Endothelial cell (in vitro differentiated cells): Measurements from ENCODE around the gene SYNDIG1. TPM values are rescaled to one million over a fixed set of nuclear protein-coding genes. Genes with fewer than 3 reads are reported as not detected.

Experiments used
- DNase-seq: peaks from one replicate; pipeline ENCODE4 v3.0.0; 2021; ENCODE audit warnings: low spot score
- H3K27ac Mint-ChIP-seq: one replicate; pipeline ENCODE4 v1.8.0; 2021; ENCODE audit warnings: mixed read lengths, inconsistent platforms; ENCODE audit not compliant: unreplicated experiment
- H3K27me3 Mint-ChIP-seq: one replicate; pipeline ENCODE4 v1.8.0; 2021; ENCODE audit warnings: mild to moderate bottlenecking, moderate library complexity, mixed read lengths, inconsistent platforms; ENCODE audit not compliant: unreplicated experiment
- H3K36me3 Mint-ChIP-seq: one replicate; pipeline ENCODE4 v1.8.0; 2021; ENCODE audit warnings: mild to moderate bottlenecking, low read depth, mixed read lengths, inconsistent platforms; ENCODE audit not compliant: unreplicated experiment
- H3K4me1 Mint-ChIP-seq: one replicate; pipeline ENCODE4 v1.8.0; 2021; ENCODE audit warnings: mild to moderate bottlenecking, mixed read lengths, inconsistent platforms; ENCODE audit not compliant: unreplicated experiment
- H3K4me3 Mint-ChIP-seq: one replicate; pipeline ENCODE4 v1.8.0; 2021; ENCODE audit warnings: mild to moderate bottlenecking, mixed read lengths, inconsistent platforms; ENCODE audit not compliant: unreplicated experiment
- H3K9me3 Mint-ChIP-seq: one replicate; pipeline ENCODE4 v1.8.0; 2021; ENCODE audit warnings: mixed read lengths, inconsistent platforms; ENCODE audit not compliant: unreplicated experiment
- total RNA-seq: library from RNA; stranded (reverse); fragmentation: NEBNext Ultra II Directional; extraction: Animal tissue kit (Norgen Biotek cat#: 25700); gene quantifications from one replicate; pipeline ENCODE4 v1.2.1, GENCODE V29; 2021; ENCODE audit not compliant: unreplicated experiment
- TF ChIP-seq, protein P1 (sequence below): fragments of 200-600 bp; sonication (generic); IDR thresholded peaks from one replicate; pipeline ENCODE4 v1.5.0; 2021; ENCODE audit warnings: antibody characterized with exemption; ENCODE audit not compliant: unreplicated experiment

SYNDIG1 gene
- total RNA-seq, 1 donor from 2014 or later = 8.1 TPM

DNA sequence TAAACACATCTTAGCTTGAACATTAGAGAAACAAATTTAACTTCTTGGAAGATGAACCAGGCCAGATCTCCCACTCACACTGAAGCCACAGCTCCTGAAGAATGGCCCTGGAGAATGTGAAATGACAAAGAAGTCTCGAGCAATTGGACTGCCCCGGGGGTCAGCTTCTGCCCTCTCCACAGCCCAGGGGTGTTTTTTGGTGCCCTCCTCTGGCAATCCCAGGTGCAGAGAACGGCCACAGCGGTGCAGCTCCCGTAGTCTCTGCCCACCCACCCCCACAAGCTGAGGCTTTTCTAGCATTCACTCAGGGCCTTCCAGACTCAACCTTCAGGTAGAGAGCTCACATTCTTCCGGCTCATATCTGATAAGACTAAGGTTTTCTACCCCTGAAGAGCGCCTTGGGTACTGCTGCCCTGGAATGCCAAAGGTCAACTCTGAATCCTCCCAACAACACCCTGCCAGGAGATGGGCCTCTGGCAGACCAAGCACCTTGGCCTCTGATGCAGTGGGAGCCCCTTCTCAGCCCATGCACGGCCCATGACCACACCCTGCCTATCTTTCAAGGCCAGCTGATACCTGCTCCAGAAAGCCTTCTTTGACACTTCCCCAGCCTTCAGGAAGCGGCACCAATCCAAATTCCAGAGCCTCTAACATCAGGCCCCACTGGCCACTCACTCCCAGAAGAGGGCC, 208.3 kb downstream of the SYNDIG1 start:
- no peaks in the 10 kb centered on the region for H3K9me3 Mint-ChIP-seq
- H3K27ac Mint-ChIP-seq = no peak overlapping the region
- H3K27me3 Mint-ChIP-seq = peaks cover 10% of the 10 kb centered on the region
- no peaks in the 10 kb centered on the region for H3K36me3 Mint-ChIP-seq
- TF ChIP-seq, protein P1, sequence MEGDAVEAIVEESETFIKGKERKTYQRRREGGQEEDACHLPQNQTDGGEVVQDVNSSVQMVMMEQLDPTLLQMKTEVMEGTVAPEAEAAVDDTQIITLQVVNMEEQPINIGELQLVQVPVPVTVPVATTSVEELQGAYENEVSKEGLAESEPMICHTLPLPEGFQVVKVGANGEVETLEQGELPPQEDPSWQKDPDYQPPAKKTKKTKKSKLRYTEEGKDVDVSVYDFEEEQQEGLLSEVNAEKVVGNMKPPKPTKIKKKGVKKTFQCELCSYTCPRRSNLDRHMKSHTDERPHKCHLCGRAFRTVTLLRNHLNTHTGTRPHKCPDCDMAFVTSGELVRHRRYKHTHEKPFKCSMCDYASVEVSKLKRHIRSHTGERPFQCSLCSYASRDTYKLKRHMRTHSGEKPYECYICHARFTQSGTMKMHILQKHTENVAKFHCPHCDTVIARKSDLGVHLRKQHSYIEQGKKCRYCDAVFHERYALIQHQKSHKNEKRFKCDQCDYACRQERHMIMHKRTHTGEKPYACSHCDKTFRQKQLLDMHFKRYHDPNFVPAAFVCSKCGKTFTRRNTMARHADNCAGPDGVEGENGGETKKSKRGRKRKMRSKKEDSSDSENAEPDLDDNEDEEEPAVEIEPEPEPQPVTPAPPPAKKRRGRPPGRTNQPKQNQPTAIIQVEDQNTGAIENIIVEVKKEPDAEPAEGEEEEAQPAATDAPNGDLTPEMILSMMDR = no peak
- H3K4me1 Mint-ChIP-seq = no peaks in the 10 kb centered on the region
- no peak overlapping the region for H3K4me3 Mint-ChIP-seq
- no peak for DNase-seq

DNA sequence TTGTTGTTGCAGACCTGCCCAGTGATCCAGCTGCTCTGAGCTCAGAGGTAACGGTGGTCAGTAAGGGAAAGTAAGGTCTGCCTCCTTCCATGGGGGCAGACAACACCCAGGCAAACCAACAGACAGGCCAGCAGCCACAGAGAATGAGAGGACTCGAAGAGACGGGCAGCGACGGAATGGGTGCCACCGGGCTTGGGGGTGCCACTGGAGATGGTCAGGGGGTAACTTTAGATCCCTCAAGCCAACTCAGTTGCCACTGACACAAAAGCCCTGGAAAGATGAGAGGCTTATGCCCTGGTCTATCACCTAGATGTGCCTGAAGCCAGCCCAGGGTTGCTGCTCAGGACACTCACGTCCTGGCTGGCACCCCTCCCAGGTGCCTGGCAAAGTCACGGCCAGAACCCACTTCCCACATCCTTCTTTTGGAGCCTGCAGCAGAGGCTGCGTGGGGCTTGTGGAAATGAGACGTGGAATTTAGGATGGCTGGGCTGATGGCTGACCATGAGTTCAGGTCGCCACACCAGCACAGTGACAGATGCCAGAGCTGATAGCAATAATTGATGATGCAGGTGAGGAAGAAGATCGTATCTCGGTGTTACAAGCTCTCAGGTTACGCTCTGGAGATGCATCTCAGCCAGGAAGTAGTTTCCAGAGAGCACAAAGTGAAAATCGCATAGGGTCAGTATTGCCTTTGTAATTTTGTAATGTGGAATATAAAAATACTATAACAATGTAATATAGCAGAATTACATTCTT, 209.1 kb downstream of the SYNDIG1 start:
- H3K9me3 Mint-ChIP-seq = no peaks in the 10 kb centered on the region
- no peaks in the 10 kb centered on the region for H3K36me3 Mint-ChIP-seq
- no peaks in the 10 kb centered on the region for H3K4me1 Mint-ChIP-seq
- H3K27me3 Mint-ChIP-seq = peaks cover 10% of the 10 kb centered on the region
- H3K27ac Mint-ChIP-seq = no peak overlapping the region
- H3K4me3 Mint-ChIP-seq = no peak overlapping the region
- DNase-seq = no peak
- TF ChIP-seq, protein P1 = no peak

DNA sequence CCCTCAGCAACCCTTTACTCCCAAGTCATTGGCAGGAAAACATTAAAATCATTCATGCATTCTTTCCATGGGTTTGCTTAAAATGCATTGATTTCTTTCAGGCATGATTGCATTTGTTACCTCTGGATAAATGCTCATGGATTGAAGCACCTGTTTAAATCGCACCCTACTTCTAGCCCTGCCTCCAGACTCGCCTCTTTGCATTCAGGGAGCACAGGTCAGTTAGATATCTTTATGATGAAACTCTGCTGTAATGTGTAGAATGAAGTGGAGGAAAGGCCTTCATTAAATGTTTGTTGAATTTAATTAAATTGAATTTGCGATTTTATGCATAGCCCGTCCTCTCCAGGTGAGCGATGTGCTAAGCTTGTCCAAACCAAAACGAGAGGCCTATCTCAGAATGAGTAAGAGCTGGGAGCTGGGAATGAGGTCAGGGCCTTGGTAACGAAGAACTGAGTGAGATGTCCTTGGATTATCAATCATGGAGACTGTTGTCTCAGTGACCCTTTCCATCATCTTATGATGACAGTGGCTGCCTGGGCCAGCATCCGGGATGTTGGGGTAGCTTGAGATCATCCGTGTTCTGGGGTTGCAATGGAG, 210.1 kb downstream of the SYNDIG1 start:
- Mint-ChIP-seq H3K9me3 (no peaks in the 10 kb centered on the region), H3K27me3 (peaks cover 7% of the 10 kb centered on the region), H3K4me1 (no peaks in the 10 kb centered on the region), H3K27ac (no peak overlapping the region), H3K36me3 (no peaks in the 10 kb centered on the region), H3K4me3 (no peak overlapping the region)
- TF ChIP-seq, protein P1 = no peak
- DNase-seq = no peak

DNA sequence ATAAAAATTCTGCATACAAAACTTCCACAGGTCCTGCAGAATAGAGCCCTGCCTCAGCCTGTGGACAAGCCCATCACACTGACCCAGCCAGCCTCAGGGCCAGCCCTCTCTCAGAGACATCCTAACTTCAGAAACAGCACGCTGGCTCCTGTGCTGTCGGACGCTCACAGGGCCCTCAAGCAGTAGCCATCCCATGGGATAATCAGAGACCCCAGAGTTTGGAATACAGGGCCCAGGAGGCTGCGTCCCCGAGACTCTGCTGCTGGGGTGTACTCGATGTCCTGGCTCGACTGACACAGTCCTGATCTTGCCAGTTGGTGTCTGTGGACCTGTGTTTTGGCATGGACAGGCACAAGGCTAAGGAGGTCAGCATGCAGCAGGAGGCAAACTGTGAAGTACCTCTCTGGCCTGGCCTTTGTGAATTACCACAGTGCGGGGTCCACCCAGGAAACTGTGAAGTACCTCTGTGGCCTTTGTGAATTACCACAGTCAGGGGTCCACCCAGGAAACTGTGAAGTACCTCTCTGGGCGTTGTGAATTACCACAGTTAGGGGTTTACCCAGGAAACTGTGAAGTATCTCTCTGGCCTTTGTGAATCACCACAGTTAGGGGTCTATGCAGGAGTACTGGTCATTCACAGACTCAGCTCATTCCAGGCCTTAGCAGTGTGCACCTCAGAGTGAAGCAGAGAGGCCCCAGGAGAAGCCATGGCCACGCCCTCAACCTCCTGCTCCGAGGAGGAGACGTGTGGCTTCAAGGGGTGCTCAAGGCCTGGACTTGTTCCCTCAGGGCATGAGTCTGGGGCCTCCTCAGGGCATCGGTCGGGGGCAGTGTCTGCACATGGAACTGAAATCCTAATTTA, 212.4 kb downstream of the SYNDIG1 start:
- H3K9me3 Mint-ChIP-seq = no peaks in the 10 kb centered on the region
- peaks cover 3% of the 10 kb centered on the region for H3K27me3 Mint-ChIP-seq
- no peak overlapping the region for H3K27ac Mint-ChIP-seq
- no peaks in the 10 kb centered on the region for H3K36me3 Mint-ChIP-seq
- H3K4me1 Mint-ChIP-seq = no peaks in the 10 kb centered on the region
- no peak overlapping the region for H3K4me3 Mint-ChIP-seq
- TF ChIP-seq, protein P1 = no peak
- no peak for DNase-seq
